Right atrium auricular region (tissue), 2 donors: ENCODE results near the gene WNT1. TPM values are rescaled to one million over a fixed set of nuclear protein-coding genes. Genes with fewer than 3 reads are reported as not detected.

ENCODE experiments used
- DNase-seq: peaks from one replicate; pipeline ENCODE4 v3.0.0-alpha.2; 2019; ENCODE audit warnings: low spot score
- H3K27ac ChIP-seq, 2 donors: fragments of 200-600 bp; sonication (generic); 1 replicate in 1 of 2; 2 replicates in 1 of 2; pipeline ENCODE4 v1.5.1; 2016 to 2019
- H3K27me3 ChIP-seq, 2 donors: fragments of 200-600 bp; sonication (generic); one replicate each; pipeline versions ENCODE4 v1.5.1 to v1.6.0; 2017 to 2019
- H3K36me3 ChIP-seq: fragments of 200-600 bp; sonication (generic); one replicate; pipeline ENCODE4 v1.5.1; 2016
- H3K4me1 ChIP-seq, 2 donors: fragments of 200-600 bp; sonication (generic); one replicate each; pipeline versions ENCODE4 v1.5.1 to v1.6.0; 2017 to 2019
- H3K4me3 ChIP-seq, 2 donors: fragments of 200-600 bp; sonication (generic); 1 replicate in 1 of 2; 2 replicates in 1 of 2; pipeline ENCODE4 v1.5.1; 2017 to 2019; ENCODE audit warnings: mild to moderate bottlenecking in 1 of 2, moderate library complexity in 1 of 2
- H3K9me3 ChIP-seq, 2 donors: fragments of 200-600 bp; sonication (generic); one replicate each; pipeline ENCODE4 v1.5.1; 2019
- CTCF ChIP-seq, 2 donors: fragments of 200-600 bp; sonication (generic); IDR thresholded peaks; one replicate each; pipeline ENCODE4 v1.5.1; 2019; ENCODE audit warnings: antibody characterized with exemption in 2 of 2
- total RNA-seq, 2 donors: library from RNA; depleted of rRNA; stranded (reverse); fragments of >200 nt; gene quantifications; one replicate each; pipeline ENCODE4 v1.1.0, GENCODE V29; 2016

Gene WNT1
- not detected for total RNA-seq

GRCh38 chr12:48978291-48978740, at the start of gene WNT1:
WNT1 (plus strand) TSS chr12:48978322; CDS start chr12:48978651, 329 bp downstream.
- peak in 1 of 2 donors; percentile 51 for TF ChIP-seq CTCF (IDR thresholded peaks at IDR 0.05)
- H3K4me1 ChIP-seq = peaks cover 0 to 47% of the 10 kb centered on the region in 2 donors
- H3K9me3 ChIP-seq = no peaks in the 10 kb centered on the region
- peak within 1 kb of the TSS in 1 of 2 donors; percentile 45 for H3K4me3 ChIP-seq
- no peak within 1 kb of the TSS for H3K27ac ChIP-seq
- no peaks in the 10 kb centered on the region for H3K36me3 ChIP-seq
- DNase-seq = no peak
- peaks cover 7 to 40% of the 10 kb centered on the region in 2 donors for H3K27me3 ChIP-seq

- no peak for TF ChIP-seq CTCF (IDR thresholded peaks at IDR 0.05)
- Histone ChIP-seq H3K9me3 (no peaks in the 10 kb centered on the region), H3K4me3 (no peak overlapping the region), H3K36me3 (peaks cover 26% of the 10 kb centered on the region), H3K4me1 (peaks cover 0 to 10% of the 10 kb centered on the region in 2 donors), H3K27me3 (no peaks in the 10 kb centered on the region), H3K27ac (no peak overlapping the region)
- no peak for DNase-seq
These were observed 48.6 kb upstream of the WNT1 start for GRCh38 chr12:48929551-48929950.

- TF ChIP-seq CTCF (IDR thresholded peaks at IDR 0.05) = no peak
These were observed 47.6 kb upstream of the WNT1 start for GRCh38 chr12:48930475-48930874.

GRCh38 chr12:48932878-48933277, 45.2 kb upstream of the WNT1 start:
- no peak overlapping the region for H3K27ac ChIP-seq
- no peak overlapping the region for H3K4me3 ChIP-seq
- H3K36me3 ChIP-seq = peaks cover 30% of the 10 kb centered on the region
- H3K9me3 ChIP-seq = no peaks in the 10 kb centered on the region
- no peak for DNase-seq
- no peaks in the 10 kb centered on the region for H3K27me3 ChIP-seq
- no peak for TF ChIP-seq CTCF (IDR thresholded peaks at IDR 0.05)
- no peaks in the 10 kb centered on the region for H3K4me1 ChIP-seq

More at GRCh38 chr12:48930475-48930874, 47.6 kb upstream of the WNT1 start:
- Histone ChIP-seq H3K4me3 (no peak overlapping the region), H3K27ac (no peak overlapping the region), H3K4me1 (peaks cover 0 to 4% of the 10 kb centered on the region in 2 donors), H3K27me3 (no peaks in the 10 kb centered on the region), H3K9me3 (no peaks in the 10 kb centered on the region), H3K36me3 (peaks cover 26% of the 10 kb centered on the region)
- DNase-seq = no peak

- Histone ChIP-seq H3K4me3 (no peak overlapping the region), H3K4me1 (no peaks in the 10 kb centered on the region), H3K36me3 (peaks cover 36% of the 10 kb centered on the region), H3K27me3 (no peaks in the 10 kb centered on the region), H3K9me3 (no peaks in the 10 kb centered on the region), H3K27ac (no peak overlapping the region)
- no peak for DNase-seq
- TF ChIP-seq CTCF (IDR thresholded peaks at IDR 0.05) = no peak
These were observed 44.3 kb upstream of the WNT1 start for GRCh38 chr12:48933664-48934311.

- Histone ChIP-seq H3K4me1 (no peaks in the 10 kb centered on the region), H3K4me3 (no peak overlapping the region), H3K36me3 (peaks cover 42% of the 10 kb centered on the region), H3K27me3 (no peaks in the 10 kb centered on the region), H3K9me3 (no peaks in the 10 kb centered on the region), H3K27ac (no peak overlapping the region)
- peak in 1 of 2 donors; percentile 16 for TF ChIP-seq CTCF (IDR thresholded peaks at IDR 0.05)
- no peak for DNase-seq
These were observed 43.8 kb upstream of the WNT1 start for GRCh38 chr12:48934312-48934706.
